ENCODE results near the gene SLC22A25.

DNA sequence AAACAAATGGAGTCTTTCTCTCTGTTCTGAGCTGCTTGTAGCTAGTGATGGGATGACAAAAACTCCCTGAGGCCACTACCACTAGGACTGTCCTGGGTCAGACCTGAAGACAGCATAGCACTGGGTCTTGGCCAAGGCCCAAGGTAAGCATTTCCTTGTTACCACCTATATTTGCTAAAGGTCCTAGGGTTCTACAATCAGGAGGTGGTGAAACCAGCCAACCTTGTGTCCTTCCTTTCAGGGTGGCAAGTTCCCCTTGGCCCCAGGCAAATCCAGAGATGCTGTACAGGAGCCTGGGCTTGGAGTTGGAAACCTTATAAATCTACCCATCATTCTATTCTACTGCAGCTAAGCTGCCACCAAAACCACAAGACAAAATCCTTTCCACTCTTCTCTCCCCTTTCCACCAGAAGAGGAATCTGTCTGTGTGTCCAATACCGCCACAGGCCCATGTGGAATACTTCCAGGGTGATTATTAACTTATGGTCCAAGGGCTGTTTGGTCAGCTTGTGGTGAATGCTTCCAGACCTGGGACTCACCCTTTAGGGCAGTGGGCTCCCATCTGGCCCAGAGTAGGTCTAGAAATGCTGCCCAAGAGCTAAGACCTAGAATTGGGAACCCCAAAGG is 16.8 kb downstream of the SLC22A25 start:
- TF ChIP-seq SOX6 (IDR thresholded peaks at IDR 0.05) (no peak), JUNB (CRISPR knock-in tag; conservative IDR thresholded peaks at IDR 0.05) (no peak), ZZZ3 (IDR thresholded peaks at IDR 0.05) (no peak), SMC3 (conservative IDR thresholded peaks at IDR 0.05; ENCODE audit: insufficient read depth, low read depth, low read length) (no peak), HNRNPH1 (optimal IDR thresholded peaks at IDR 0.05; ENCODE audit: low read depth, low read length) (no peak), FOXM1 (IDR thresholded peaks at IDR 0.05; ENCODE audit: low read depth) (no peak), FOXM1 (CRISPR knock-in tag; IDR thresholded peaks at IDR 0.05; ENCODE audit: low read depth) (no peak), KLF6 (CRISPR knock-in tag; IDR thresholded peaks at IDR 0.05; ENCODE audit: borderline replicate concordance) (no peak), ZNF384 (IDR thresholded peaks at IDR 0.05; ENCODE audit: low read depth, low read length) (no peak)
- TF ChIP-seq, protein P1, sequence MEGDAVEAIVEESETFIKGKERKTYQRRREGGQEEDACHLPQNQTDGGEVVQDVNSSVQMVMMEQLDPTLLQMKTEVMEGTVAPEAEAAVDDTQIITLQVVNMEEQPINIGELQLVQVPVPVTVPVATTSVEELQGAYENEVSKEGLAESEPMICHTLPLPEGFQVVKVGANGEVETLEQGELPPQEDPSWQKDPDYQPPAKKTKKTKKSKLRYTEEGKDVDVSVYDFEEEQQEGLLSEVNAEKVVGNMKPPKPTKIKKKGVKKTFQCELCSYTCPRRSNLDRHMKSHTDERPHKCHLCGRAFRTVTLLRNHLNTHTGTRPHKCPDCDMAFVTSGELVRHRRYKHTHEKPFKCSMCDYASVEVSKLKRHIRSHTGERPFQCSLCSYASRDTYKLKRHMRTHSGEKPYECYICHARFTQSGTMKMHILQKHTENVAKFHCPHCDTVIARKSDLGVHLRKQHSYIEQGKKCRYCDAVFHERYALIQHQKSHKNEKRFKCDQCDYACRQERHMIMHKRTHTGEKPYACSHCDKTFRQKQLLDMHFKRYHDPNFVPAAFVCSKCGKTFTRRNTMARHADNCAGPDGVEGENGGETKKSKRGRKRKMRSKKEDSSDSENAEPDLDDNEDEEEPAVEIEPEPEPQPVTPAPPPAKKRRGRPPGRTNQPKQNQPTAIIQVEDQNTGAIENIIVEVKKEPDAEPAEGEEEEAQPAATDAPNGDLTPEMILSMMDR (IDR thresholded peaks at IDR 0.05 in 2 of 3, conservative IDR thresholded peaks at IDR 0.05 in 1 of 3; ENCODE audit: insufficient read depth in 2 of 3, low read depth in 1 of 3, low read length in 3 of 3): no peak

Measured in K562 (cell line).